HG03103 (cell line): ENCODE data around the gene HOXC10.

Source experiments
- ATAC-seq: cut with Tn5 transposase; IDR thresholded peaks from one replicate; pipeline ENCODE4 v1.9.1; 2021; ENCODE audit warnings: low read depth; ENCODE audit not compliant: unreplicated experiment

The HOXC10 gene

GRCh38 chr12:53950437-53950773 is 34.5 kb upstream of the HOXC10 start:
- no peak for ATAC-seq

GRCh38 chr12:53950789-53951576 is 34.0 kb upstream of the HOXC10 start:
- ATAC-seq = no peak

DNA sequence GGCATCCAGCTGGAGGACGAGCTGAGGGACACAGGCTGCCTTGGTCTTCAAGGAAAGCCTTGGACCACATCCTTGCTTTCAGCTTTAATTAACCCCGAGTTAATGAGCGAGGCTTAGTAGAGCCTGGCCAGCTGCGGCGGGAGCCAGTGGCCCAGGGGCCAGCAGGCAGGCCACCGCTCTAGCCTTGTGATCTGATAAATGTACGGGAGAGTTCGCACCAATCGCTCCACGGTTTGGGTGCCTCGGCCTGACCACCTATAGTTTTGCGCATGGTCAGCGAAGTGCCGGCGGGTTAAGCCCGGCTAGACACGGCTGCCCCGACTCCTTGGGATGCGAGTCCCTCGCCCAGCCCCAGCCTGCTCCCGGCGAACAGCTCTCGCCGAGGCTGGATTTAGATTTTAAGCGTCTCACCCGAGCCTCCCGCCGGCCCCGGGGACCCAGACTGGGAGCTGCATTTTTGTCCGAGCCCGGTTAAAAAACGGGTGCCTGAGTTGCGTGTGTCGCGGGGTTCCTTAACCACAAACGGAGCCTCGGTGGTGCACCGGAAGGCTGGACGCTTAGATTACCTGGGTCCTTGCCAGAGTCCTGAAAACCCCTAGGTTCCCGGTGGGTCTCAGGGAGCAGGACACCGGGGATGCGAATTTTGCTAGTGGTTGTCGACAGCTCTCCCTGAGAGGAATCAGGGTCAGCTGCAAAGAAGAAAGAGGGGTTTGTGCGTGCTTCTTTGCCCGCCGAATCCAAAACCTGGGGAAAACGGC is 33.2 kb upstream of the HOXC10 start:
- no peak for ATAC-seq

DNA sequence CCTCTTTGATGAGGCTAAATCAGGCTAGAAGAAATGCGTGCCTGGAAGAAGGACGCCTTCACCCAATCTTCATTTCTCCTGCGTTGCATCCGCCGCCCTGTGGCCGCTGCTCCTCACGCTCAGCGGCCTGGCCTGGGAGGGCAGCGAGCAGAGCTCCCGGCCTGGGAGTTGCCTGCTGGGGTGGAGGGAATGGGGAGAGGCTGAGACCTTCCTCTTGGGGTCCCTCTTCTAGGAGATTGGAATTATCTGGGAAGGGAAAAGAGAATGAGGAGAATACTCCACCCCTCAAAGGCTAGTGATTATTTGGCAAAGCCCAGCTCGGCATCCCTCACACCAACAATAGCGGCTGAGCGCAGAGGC is 32.6 kb upstream of the HOXC10 start:
- ATAC-seq = no peak

- ATAC-seq = no peak
Observed at GRCh38 chr12:53952871-53953734, 31.8 kb upstream of the HOXC10 start.

DNA sequence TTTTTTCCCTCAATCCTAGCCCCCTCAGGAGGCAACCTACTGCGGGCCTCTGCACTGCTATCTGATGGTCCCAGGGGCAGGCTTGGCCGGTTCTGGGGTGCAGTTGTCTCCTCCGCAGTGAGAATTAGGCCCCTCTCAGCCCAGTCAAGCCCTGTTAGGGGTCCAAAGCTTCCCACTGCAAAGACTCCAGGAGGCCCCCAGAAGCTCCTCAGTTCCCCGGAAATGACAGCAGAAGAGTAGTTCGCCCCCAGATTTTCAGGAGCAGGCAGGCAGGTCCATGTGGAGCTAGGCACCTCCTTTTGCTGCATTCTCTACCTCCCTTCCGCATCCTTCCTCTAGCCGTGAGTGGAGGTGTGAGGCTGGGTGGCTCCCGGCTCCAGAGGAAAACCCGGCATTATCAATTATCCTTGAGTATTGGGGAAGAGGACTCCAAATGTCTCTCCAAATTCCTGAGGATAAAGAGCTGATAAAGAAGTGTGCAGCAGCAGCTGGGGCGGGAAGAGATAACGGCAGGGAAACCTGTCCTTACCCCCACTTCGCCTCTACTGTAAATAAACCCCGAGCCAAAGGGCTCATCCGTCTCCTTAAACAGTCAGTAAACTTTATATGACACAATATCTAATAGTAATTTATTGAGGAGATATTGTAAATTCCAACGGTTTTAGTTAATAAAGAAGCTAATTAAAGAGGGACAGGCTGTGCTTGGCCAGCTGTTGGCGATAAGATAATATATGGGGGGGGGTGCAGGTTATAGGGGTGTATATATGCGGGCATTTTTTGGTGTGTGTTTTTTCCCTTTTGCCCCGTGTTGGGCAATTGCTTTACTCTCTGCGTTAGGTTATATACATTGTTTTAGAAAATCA is 30.9 kb upstream of the HOXC10 start:
- no peak for ATAC-seq

DNA sequence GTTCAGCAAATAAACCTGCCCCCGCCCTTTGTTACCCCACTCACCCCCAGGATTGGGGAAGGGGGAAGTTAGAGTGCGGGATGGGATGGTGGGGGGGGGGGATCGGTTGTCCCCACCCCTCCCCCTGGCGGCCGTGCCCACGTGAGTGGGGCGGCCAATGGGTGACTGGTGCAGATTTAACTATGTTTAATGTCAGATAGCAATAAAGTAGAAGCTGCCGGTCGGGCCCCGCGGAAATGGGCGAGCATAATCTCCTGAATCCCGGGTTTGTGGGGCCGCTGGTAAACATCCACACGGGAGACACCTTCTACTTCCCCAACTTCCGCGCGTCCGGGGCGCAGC is 30.3 kb upstream of the HOXC10 start, which contains the start of gene HOXC12:
HOXC12 (plus strand) TSS at position 210 of the 342 bp plus-strand sequence; CDS start at position 237, 27 bp downstream.
- ATAC-seq = no peak

DNA sequence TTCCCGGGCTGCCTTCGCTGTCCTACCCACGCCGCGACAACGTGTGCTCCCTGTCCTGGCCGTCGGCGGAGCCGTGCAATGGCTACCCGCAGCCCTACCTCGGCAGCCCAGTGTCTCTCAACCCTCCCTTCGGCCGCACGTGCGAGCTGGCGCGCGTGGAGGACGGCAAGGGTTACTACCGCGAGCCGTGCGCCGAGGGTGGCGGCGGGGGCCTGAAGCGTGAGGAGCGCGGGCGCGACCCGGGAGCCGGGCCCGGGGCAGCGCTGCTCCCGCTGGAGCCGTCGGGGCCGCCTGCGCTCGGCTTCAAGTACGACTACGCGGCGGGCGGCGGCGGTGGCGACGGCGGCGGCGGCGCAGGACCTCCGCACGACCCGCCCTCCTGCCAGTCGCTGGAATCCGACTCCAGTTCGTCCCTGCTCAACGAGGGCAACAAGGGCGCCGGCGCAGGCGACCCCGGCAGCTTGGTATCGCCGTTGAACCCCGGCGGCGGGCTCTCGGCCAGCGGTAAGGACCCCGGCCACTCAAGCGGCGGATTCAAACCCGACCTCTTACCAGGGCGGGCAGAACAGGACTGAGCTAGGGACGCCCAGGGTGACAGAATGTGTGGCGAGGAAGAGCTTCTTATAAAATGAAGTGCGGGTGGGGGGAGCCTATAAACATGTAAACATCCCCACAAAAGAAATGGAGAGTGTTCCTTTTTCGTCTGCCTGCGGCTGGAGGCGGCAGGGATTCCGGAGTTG is 29.7 kb upstream of the HOXC10 start:
- no peak for ATAC-seq

GRCh38 chr12:53955776-53956250 is 29.1 kb upstream of the HOXC10 start:
- ATAC-seq = no peak

- ATAC-seq = no peak
Observed at GRCh38 chr12:53956251-53956887, 28.6 kb upstream of the HOXC10 start.

DNA sequence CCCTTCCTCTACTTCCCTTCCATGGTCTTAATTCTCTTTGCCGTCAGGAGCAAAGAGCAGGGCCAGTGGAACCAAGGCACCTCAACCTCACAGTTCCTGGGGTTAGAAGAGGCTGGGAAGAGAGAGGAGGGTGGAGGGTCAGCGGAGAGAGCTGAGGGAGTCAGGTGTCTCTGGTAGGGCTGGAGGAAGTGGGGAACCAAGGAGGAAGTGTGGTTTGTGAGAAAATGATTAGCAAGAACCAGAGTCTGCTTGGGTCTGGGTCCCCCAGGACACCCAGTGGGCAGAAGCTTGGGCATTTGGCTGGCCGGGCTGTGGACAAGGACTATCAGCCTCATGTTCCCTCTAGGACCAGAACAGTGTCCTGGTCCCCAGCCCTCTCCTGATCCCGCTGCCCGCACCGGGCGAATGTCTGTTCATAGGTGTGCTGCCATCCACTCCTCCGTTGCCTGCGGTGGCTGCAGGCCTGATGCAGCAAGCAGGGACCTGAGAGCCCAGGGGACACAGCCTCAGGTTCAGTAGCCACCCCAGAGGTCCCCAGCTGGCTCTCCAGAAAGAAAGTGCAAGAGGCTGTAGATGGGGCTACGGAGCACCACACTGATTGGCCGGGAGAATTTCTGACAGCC is 27.9 kb upstream of the HOXC10 start:
- ATAC-seq = no peak

GRCh38 chr12:53958128-53958527 is 26.8 kb upstream of the HOXC10 start:
- ATAC-seq = no peak

GRCh38 chr12:53959314-53959713 is 25.6 kb upstream of the HOXC10 start:
- ATAC-seq = no peak

DNA sequence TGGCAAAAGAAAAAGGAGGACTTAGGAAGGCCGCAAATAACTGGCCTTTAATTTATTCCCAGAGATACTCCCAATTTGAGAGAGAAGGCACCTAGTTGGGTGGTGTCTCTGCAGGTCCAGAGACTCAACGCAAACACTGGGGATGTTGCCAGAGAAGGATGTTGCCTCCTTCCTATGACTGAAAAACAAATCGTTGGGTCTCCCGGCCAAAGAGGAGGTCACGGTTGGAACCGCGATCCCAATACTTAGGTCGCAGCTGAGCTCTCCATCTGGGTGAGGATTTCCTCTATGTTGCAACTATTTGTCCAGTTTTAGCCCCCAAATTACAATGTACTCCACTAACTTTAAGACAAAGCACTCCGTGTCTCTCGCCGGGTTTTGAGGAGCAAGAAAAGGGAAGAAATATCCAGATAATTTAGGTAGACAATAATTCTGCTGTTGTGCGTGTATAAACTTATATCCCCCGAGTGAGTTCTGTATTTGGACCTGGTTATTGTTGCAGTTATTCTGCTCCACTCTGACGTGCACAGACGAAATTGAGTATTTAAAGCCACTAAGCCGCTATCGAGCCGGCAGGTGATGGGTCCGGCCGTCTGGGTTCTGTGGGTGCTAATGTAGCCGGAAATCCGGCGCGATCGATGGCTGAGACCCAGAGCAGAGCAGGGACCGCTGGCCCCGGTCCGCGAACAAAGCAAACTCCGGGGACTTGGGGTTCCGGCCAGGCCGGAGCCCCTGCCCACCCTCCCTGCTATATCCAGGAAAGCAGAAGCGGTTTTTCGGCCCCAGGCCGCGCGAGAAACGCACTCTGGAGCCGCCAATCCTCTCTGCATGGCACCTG is 24.5 kb upstream of the HOXC10 start:
- ATAC-seq = no peak

DNA sequence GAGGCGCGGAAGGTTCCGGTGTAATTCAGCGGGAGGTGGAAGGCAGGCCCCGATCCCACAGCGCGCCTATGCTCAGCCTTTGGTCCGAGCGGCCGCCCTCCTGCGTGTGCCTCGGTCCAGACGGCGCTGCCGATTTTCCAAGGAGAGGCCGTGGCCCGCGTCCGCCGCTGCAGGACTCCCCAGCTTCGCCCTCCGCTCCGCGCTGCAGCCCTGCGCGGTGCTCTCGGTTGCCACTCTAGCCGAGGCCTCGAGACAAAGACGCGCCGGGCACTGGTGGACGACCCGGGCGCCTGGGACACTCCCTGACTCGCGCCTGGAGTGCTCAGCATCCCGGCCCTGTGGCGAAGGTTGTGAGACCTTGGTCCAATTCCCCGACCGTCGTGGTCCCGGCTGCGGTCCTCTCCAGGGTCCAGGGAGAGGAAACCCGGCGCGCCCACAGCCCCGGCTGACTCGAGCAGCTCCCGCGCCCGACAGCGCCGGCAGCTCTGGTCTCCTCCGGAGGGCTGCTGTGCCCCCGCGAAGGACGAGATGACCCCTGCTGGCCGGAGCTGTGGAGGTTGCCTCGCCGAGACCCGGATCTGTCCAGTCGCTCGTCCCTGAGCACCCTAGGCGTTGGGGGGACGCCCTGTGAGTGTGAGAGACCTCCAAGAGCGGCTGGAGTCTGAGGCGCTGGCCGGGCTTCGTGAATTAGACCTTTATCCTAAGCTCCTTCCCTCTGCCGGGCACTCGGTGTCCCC is 23.8 kb upstream of the HOXC10 start:
- ATAC-seq = no peak

DNA sequence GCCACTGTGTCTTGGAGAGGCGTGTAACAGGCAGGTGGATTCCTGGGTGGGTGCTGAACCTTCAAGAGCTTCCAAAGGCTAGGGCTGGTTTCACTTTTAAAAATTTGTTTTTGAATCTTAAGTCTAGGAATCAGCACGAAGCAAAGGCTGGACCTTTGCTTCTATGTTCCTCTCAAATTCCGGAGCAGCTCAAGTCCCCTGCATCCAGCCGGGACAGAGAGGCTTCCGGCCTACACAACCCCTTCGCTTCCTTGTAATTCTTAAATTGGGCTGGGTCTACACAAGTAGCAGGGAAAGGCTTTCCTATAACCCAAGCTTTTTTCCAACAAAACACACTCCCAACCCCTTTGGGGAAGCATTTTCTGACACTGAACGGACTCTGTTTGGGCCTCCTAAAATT is 21.9 kb upstream of the HOXC10 start:
- ATAC-seq = no peak
